Urothelium cell line (cell line): Measurements from ENCODE around the gene CPLX1.
"Not testable (repeated sequence)": the region's sequence is repeated elsewhere in the genome, so short reads cannot be mapped to it uniquely, and the experiment has no call there.

Experiments
- DNase-seq: peaks from one replicate; pipeline ENCODE4 v3.0.0; 2011; ENCODE audit warnings: low spot score, mixed read lengths
- FAIRE-seq: peaks from 2 replicates; lab custom pipeline; 2011; peaks lifted over from hg19 to GRCh38; lab: Jason Lieb, UNC

Gene CPLX1

DNA sequence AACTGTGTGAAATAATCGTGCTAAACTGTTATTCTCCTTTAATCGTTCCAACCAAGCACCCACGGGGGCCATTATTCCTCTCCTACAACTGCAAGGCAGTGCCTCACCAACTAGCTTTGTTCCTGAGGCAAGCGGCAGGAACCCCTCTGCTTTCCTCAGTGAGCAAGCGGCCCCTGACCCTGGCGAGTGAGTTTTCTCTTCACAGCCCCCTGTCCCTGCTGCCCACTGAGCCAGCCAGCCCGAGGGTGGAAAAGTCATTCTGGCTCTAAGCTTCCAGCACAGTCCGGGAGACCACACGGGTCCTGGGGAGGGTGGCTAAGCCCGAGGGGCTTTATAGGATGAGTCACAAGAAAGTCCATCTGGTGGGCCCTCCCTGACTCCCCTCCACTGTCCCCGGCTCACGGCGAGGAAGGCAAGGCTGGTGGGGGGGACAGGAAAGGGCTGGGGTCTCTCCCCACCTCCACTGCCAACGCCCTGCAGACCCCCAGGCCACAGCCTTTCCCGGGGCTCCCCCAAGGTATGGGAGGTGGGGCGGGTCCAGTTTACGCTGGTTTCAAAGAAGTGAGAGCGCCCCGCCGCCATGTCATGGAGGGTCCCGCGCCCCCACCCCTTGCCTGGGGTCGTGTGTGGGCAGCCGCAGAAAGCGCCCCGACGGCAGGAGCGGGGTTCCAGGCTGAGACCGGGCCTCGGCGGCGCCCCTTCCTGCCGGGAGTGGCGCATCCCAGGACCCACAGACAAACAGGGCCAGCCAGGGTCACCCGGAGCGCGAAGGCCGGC lies 45.0 kb downstream of the CPLX1 start:
- no peak for DNase-seq
- no peak for FAIRE-seq

DNA sequence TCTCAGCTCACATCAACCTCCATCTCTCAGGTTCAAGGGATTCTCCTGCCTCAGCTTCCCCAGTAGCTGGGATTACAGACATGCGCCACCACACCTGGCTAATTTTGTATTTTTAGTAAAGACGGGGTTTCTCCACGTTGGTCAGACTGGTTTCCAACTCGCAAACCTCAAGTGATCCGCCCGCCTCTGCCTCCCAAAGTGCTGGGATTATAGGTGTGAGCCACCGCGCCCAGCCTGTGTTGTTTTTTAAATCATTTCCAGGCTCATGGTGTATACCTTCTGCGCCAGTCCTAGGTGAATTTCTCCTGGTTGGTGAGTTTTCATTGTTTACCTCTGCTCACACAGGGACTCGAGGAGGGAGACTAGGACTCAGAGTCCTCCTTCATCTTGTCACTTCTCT lies 45.7 kb downstream of the CPLX1 start:
- DNase-seq, FAIRE-seq: not testable (repeated sequence)

GRCh38 chr4:779555-779954 lies 46.4 kb downstream of the CPLX1 start:
- FAIRE-seq (no peak), DNase-seq (no peak)

DNA sequence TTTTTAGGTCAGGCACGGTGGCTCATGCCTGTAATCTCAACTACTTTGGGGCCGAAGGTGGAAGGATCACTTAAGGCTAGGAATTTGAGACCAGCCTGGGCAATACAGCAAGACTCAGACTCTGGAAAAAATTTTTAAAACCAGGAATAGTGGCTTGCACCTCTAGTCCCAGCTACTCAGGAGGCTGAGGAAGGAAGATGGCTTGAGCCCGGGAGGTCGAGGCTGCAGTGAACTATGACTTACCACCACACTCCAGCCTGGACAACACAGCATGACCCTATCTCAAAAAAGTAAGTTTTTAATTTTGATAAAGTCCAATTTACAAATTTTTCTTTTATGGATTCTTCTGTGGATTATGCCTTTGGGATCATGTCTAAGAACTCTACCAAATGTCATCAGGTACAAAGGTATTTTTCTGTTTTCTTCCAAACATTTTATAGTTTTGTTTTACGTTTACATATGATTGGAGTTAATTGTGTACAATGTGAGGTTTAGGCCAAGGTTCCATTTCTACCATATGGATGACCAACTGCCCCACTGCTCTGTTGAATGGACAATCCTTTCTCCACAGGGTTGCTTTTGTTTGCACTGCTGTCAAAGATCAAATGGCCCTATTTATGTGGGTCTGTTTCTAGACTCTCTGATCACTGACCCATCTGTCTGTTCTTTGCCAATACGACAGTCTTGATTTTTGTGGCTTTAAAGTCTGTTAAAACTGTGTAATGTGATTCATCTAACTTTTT lies 48.2 kb downstream of the CPLX1 start:
- no peak for FAIRE-seq

GRCh38 chr4:776743-777441 lies 49.0 kb downstream of the CPLX1 start:
- no peak for FAIRE-seq
- DNase-seq, result no peak

More for the DNA sequence above, 48.2 kb downstream of the CPLX1 start:
- no peak for DNase-seq

GRCh38 chr4:775485-775884 lies 50.4 kb downstream of the CPLX1 start:
- not testable (repeated sequence) for FAIRE-seq, DNase-seq

DNA sequence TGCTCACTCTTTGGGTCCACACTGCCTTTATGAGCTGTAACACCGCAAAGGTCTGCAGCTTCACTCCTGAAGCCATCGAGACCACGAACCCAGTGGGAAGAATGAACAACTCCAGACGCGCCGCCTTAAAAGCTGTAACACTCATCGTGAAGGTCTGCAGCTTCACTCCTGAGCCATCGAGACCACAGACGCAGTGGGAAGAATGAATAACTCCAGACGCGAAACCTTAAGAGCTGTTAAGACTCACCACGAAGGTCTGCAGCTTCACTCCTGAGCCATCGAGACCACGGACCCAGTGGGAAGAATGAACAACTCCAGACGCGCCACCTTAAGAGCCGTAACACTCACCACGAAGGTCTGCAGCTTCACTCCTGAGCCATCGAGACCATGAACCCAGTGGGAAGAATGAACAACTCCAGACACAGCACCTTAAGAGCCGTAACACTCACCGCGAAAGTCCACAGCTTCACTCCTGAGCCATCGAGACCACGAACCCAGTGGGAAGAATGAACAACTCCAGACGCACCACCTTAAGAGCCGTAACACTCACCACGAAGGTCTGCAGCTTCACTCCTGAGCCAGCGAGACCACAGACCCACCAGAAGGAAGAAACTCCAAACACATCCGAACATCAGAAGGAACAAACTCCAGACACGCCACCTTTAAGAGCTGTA lies 51.4 kb downstream of the CPLX1 start:
- not testable (repeated sequence) for FAIRE-seq, DNase-seq

DNA sequence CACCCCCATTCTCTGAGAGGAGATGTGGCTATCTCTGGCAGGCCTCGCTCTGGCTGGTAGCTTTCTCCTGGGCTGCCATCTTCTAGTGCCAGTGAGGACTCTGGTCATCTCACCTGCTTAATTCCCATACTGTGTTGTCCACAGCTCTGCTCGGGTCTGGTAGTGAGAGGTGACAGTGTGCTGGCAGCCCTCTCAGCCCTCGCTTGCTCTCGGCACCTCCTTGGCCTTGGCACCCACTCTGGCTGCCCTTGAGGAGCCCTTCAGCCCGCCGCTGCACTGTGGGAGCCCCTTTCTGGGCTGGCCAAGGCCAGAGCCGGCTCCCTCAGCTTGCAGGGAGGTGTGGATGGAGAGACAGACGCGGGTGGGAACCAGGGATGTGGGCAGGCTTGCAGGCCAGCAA lies 52.7 kb downstream of the CPLX1 start:
- DNase-seq (no peak), FAIRE-seq (no peak)

DNA sequence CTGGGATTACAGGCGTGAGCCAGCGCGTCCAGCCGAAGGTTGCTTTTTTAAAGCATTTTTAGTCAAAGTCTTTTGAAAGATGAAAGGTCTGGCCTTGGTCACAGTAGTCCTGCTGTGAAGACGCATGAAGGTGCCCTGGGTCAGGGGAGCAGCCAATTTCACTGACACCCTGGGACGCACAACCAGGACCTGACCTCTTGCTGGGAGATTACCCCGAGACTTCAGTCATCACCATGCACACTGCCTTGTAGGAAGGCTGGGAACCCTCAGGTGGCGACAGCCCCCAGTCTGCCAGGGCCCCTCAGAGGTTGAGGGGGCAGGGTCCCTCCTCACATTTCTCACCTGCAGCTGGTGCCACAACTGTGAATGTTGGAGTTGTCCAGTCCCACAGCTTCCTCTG lies 53.2 kb downstream of the CPLX1 start:
- FAIRE-seq (no peak), DNase-seq (no peak)

GRCh38 chr4:772118-772517 lies 53.8 kb downstream of the CPLX1 start:
- FAIRE-seq (no peak), DNase-seq (no peak)

DNA sequence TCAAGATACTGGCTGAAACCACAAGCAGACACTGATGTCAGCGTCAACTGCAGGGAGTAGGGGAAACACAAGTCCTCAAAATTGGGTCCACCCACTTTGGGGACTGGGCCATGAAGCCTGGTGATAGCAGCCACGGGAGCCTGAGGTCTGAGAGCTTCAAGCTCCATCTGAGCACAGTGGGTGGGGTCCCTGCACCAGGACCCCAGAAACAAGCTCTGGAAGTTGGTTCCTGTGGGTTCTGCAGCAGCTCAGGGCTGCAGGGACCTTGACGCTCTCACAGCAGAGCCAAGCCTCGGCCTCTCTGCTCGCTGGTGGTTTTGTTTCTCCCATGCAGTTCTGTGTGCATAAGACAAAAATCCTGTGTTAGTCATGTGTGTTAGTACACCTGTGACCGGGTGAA lies 54.5 kb downstream of the CPLX1 start:
- FAIRE-seq (no peak), DNase-seq (no peak)

GRCh38 chr4:770022-770421 lies 55.9 kb downstream of the CPLX1 start:
- no peak for FAIRE-seq

GRCh38 chr4:769511-769910 lies 56.4 kb downstream of the CPLX1 start:
- no peak for FAIRE-seq

More at GRCh38 chr4:770022-770421, 55.9 kb downstream of the CPLX1 start:
- DNase-seq, result no peak

GRCh38 chr4:768995-769394 lies 56.9 kb downstream of the CPLX1 start:
- no peak for DNase-seq
- no peak for FAIRE-seq

More at GRCh38 chr4:769511-769910, 56.4 kb downstream of the CPLX1 start:
- DNase-seq, result no peak

- DNase-seq, result no peak
- FAIRE-seq, result no peak
Measured at GRCh38 chr4:768076-768475, 57.9 kb downstream of the CPLX1 start.

GRCh38 chr4:766559-767283 lies 59.2 kb downstream of the CPLX1 start:
- FAIRE-seq, result no peak
- no peak for DNase-seq

GRCh38 chr4:766152-766515 lies 59.8 kb downstream of the CPLX1 start:
- no peak for FAIRE-seq
- DNase-seq, result no peak

- no peak for DNase-seq
- no peak for FAIRE-seq
Measured at GRCh38 chr4:764405-765169, 61.3 kb downstream of the CPLX1 start.

DNA sequence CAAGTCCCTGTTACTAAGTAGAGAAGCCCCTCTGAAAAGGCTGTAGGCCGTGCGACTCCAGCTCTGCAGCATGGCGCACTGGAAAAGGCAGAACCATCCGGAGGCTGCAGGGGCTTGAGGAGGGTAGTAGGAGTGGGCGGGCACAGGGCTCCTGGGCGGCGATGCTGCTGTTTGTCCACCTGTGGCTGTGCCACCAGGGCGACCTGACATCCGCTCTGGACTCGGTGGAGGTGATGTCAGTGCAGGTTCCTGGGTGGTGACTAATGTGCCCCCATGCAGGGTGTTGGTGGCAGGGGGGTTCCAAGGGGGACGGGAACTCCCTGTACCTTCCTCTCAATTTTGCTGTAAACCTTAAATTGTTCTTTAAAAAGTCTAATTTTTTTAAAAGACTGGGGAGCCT lies 62.0 kb downstream of the CPLX1 start:
- DNase-seq (no peak), FAIRE-seq (no peak)
